GM21619 (cell line): ENCODE data around the gene SLC28A1.

Source experiments
- ATAC-seq: cut with Tn5 transposase; IDR thresholded peaks from one replicate; pipeline ENCODE4 v1.9.1; 2021; ENCODE audit not compliant: unreplicated experiment

SLC28A1 gene

GRCh38 chr15:84885801-84886200, 1.3 kb downstream of the SLC28A1 start:
- ATAC-seq, result no peak

GRCh38 chr15:84886211-84886983, 1.9 kb downstream of the SLC28A1 start:
- ATAC-seq, result no peak

DNA sequence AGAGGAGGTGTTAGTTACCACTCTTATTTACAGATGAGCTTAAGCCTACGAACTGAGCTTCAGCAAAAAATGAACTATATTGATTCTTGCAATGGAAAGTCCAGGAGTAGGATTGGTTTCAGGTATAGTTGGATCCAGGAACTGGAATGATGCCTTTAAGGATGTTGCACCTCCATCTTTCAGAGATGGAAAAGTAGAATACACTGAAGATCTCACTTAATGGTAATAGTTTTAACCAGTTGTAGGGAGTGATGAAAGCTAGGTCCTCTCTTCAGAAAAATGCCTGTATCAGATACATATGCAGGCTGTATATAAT, 2.5 kb downstream of the SLC28A1 start:
- ATAC-seq, result no peak

DNA sequence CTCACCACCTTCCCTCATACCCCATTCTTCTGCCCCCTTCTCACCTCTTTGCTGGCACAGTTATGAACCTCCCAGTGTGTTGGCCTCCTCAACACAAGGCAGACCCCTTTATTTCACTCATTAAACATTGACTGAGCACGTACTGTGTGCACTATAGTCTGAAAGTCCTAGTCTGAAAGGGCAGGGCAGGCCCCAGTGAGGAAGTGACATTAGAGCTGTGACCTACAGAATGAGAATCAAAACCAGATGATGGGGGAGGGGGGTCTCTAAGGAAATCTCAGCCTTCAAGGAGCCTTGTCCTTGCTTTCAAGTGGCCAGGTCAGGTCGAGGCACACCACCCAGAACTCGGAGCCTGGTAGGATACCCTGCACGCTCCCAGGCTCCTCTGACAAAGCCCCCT, 3.5 kb downstream of the SLC28A1 start:
- no peak for ATAC-seq

DNA sequence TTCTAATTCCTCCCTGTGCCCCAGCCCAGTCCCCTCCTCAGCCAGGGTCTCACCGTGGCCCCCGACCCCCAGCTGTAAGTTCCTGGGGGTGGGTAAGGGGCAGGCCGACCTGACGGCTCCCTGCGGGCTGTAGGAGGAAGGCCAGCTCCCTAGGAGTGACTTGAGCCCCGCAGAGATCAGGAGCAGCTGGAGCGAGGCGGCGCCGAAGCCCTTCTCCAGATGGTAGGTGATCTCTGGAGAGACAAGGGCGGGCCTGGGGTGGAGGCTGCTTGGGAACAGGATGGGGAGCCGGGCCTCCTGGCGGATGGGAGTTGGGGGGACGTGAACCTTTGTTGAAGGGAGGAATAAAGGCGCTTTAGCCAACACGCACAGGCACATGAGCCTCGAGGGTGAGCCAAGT, 4.2 kb downstream of the SLC28A1 start:
- ATAC-seq, result no peak

GRCh38 chr15:84889313-84889990, 5.0 kb downstream of the SLC28A1 start:
- ATAC-seq, result no peak

GRCh38 chr15:84889991-84890669, 5.7 kb downstream of the SLC28A1 start:
- ATAC-seq, result no peak

- no peak for ATAC-seq
These were observed 6.3 kb downstream of the SLC28A1 start for GRCh38 chr15:84890670-84891162.

GRCh38 chr15:84891339-84891738, 6.9 kb downstream of the SLC28A1 start:
- no peak for ATAC-seq

GRCh38 chr15:84892786-84893307, 8.4 kb downstream of the SLC28A1 start:
- ATAC-seq, result no peak

DNA sequence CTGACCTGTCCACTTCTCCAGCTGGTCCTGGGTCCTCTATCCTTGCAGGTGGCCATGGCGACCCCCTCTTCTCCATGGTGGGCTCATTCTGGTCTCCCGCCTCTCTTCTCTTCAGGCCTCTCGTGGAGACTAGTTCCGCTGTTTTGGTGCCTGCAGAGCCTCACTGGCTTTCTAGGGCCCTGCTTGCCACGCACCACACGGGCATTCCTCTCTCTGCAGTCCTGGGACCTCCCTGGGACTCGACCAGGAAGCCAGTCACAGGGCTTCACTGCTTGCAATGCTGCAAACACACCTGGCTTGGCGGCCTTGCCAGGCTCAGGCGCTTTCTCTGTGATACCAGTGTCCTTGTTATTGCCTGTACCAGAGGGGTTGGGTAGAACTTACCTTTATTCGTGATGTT, 9.1 kb downstream of the SLC28A1 start:
- no peak for ATAC-seq

GRCh38 chr15:84894736-84895425, 10.4 kb downstream of the SLC28A1 start:
- ATAC-seq, result no peak

DNA sequence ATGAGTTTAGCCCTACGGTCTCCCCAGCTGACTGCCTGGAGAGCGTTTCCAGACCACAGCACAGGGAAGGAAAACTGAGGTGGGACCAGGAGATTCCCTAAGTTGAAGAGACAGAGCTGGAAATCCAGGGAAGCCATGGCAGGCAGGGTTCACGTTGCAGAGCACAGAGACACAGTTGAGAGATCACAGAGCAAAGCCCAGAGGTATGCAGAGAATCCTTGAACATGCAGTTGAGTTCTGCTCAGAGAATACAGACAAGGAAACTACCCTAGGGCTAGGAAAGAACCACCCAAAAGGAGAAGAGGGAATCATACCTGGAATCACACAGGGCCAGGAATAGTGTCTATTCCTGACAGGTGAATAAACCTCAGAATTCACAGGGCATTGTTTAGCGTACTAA, 14.3 kb downstream of the SLC28A1 start:
- no peak for ATAC-seq

DNA sequence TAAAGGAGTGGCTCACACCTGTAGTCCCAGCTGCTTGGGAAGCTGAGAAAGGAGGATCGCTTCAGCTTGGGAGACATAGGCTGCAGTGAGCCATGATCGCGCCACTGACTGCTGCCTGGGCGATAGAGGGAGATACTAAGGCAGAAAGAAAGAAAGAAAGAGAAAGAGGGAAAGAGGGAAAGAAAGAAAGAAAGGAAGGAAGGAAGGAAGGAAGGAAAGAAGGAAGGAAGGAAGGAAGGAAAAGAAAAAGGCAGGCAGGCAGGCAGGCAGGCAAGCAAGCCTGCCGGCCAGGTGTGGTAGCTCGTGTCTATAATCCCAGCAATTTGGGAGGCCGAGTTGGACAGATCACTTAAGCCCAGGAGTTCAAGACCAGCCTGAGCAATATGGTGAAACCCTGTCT, 15.3 kb downstream of the SLC28A1 start:
- no peak for ATAC-seq

DNA sequence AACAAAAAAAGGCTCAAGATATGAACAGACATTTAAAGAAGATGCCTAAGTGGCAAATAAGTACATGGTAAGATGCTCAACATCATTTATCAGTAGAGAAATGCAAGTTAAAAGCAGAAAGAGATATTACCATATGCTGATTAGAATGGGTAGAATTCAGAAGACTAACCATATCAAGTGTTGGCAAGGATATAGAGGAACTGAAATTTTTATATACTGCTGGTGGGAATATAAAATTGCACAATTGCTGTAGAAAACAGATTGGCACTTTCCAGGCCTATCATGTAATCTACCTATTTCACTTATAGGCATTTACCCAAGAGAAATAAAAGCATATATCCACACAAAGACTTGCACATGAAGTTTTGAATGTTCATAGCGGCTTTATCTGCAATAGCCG, 17.1 kb downstream of the SLC28A1 start:
- ATAC-seq, result no peak

GRCh38 chr15:84903751-84904150, 19.3 kb downstream of the SLC28A1 start:
- no peak for ATAC-seq

DNA sequence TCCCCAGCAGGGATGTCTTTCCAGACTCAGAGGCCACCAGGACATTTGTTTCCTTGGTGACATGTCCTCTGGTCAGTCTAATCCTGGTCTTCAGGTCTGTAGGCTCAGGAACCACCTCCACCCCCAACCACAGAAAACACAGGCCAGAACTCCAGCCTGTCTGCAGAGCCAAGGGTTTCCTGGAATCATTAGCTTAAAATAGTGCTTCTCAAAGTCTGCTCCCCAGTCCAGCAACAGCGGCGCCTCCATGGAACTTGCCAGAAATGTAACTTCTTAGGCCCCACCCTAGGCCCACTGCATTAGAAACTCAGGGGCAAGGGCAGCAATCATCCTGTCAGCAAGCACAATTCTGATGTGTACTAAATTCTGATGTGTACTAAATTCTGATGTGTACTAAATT, 20.0 kb downstream of the SLC28A1 start:
- no peak for ATAC-seq

- ATAC-seq, result no peak
These were observed 20.8 kb downstream of the SLC28A1 start for GRCh38 chr15:84905016-84905916.

- no peak for ATAC-seq
These were observed 23.3 kb downstream of the SLC28A1 start for GRCh38 chr15:84907731-84908130.

DNA sequence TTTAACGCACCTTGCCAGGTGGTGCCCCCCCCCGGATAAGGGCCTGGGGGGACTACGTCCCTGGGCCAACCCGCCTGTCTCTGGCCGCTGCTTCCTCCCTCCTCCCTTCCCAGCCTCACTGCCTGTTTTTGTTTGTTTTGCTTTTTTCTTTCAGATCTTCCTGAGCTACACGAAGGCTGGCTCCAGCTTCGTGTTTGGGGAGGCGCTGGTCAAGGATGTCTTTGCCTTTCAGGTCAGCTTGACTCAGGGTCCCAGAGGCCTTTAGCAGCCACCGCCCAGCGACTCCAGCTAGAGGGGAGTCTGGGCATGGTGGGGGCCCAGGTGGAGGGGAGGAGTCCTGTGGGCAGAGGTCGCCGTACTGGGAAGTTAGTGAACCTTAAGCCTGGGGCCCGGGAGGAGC, 24.1 kb downstream of the SLC28A1 start:
- no peak for ATAC-seq
